Aorta (tissue), 5 donors: ENCODE results near the gene CFAP251. TPM values are rescaled to one million over a fixed set of nuclear protein-coding genes. Genes with fewer than 3 reads are reported as not detected.
"Not testable (repeated sequence)": the region's sequence is repeated elsewhere in the genome, so short reads cannot be mapped to it uniquely, and the experiment has no call there.

ENCODE experiments used
- ATAC-seq: fragments of 200-7000 bp; cut with Tn5 transposase; one replicate; pipeline ENCODE4 v1.9.1; 2022; ENCODE audit warnings: moderate library complexity; ENCODE audit not compliant: low FRiP score
- DNase-seq, 2 donors: peaks; one replicate each; pipeline ENCODE4 v3.0.0-alpha.2; 2020
- H3K27ac ChIP-seq, 2 donors: one replicate each; pipeline ENCODE4 v1.5.1; 2013; ENCODE audit warnings: low read length in 2 of 2, mild to moderate bottlenecking in 2 of 2, moderate library complexity in 2 of 2, control low read depth in 1 of 2, inconsistent platforms in 1 of 2, low read depth in 1 of 2
- H3K27me3 ChIP-seq, 2 donors: one replicate each; pipeline ENCODE4 v1.6.1; 2013; ENCODE audit warnings: control low read depth in 1 of 2, low read length in 1 of 2, mild to moderate bottlenecking in 1 of 2, moderate library complexity in 1 of 2; ENCODE audit not compliant: insufficient read depth in 2 of 2, control insufficient read depth in 1 of 2
- H3K36me3 ChIP-seq, 2 donors: one replicate each; pipeline ENCODE4 v1.6.1; 2013; ENCODE audit warnings: control low read depth in 1 of 2, low read length in 1 of 2, mild to moderate bottlenecking in 1 of 2; ENCODE audit not compliant: insufficient read depth in 2 of 2, control insufficient read depth in 1 of 2
- H3K4me1 ChIP-seq, 2 donors: one replicate each; pipeline ENCODE4 v1.6.1; 2013; ENCODE audit warnings: low read length in 2 of 2, control low read depth in 1 of 2, mild to moderate bottlenecking in 1 of 2, moderate library complexity in 1 of 2; ENCODE audit not compliant: insufficient read depth in 2 of 2, control insufficient read depth in 1 of 2
- H3K4me3 ChIP-seq, 2 donors: one replicate each; pipeline ENCODE4 v1.5.1; 2013; ENCODE audit warnings: low read length in 2 of 2, control low read depth in 1 of 2, mild to moderate bottlenecking in 1 of 2
- H3K9me3 ChIP-seq: one replicate; pipeline ENCODE4 v1.6.1; 2013; ENCODE audit warnings: mild to moderate bottlenecking, low read length; ENCODE audit not compliant: control insufficient read depth
- WGBS, 2 donors: extraction: QIAGEN DNeasy Blood & Tissue Kit; methylation state at CpG; one replicate each; pipeline ENCODE4 v1.1.7; 2013; 5-methylcytosine and 5-hydroxymethylcytosine counted together
- intact Hi-C, 2 donors: fragments of 100-400 bp; cut with DNase I; formaldehyde crosslinking; loops; one replicate each; pipeline versions ENCODE4 v1.14.2 to v1.15.0; 2022
- polyA plus RNA-seq, 2 donors: library from polyadenylated mRNA; stranded (reverse); fragments of 200-250 nt; gene quantifications; one replicate each; pipeline ENCODE4 v1.2.3, GENCODE V29; 2013
- total RNA-seq, 2 donors: library from RNA; stranded (reverse); fragmentation: NEBNext Ultra II Directional; extraction: Animal tissue kit (Norgen Biotek cat#: 25700); gene quantifications; one replicate each; pipeline ENCODE4 v1.2.1, GENCODE V29; 2021
- donor health status: healthy with polysubstance abuse.
- donor health status: Bipolar disorder and iron deficiency.
- donor health status: DM: no; HTN: no; CAD: no.
- donor health status: DM: no; HTN: no; CAD: no.
- donor health status: DM: yes; HTN: yes; CAD: no.

Gene CFAP251
- total and polyA plus RNA-seq, 4 donors: 0.88 to 3.9 (median 2.2) TPM

GRCh38 chr12:121916719-121917118 lies 1.7 kb upstream of the CFAP251 start:
- H3K4me1 ChIP-seq: peaks cover 0 to 3% of the 10 kb centered on the region in 2 donors
- peak overlapping the region; percentile 16 to 88 for H3K27ac ChIP-seq
- DNase-seq (no peak), ATAC-seq (no peak)
- intact Hi-C loops: loop anchor here (2.0 to 10.0 kb wide), 5 partner anchors 106 to 208 kb away; partner anchors contain the start of gene BCL7A (in 1 of the 2)
- H3K9me3 ChIP-seq: no peaks in the 10 kb centered on the region
- 35 to 66% methylated on average over 7 of the region's 7 CpGs for WGBS, 2 donors
- no peak overlapping the region for H3K4me3 ChIP-seq
- H3K27me3 ChIP-seq: no peaks in the 10 kb centered on the region
- peaks cover 0 to 4% of the 10 kb centered on the region in 2 donors for H3K36me3 ChIP-seq

- peaks cover 0 to 4% of the 10 kb centered on the region in 2 donors for H3K36me3 ChIP-seq
- no peak overlapping the region for H3K27ac ChIP-seq
- H3K4me3 ChIP-seq: peak overlapping the region; percentile 1 to 46
- H3K9me3 ChIP-seq: no peaks in the 10 kb centered on the region
- DNase-seq (no peak), ATAC-seq (no peak)
- H3K27me3 ChIP-seq: no peaks in the 10 kb centered on the region
- intact Hi-C loops: loop anchor here (5.0 to 10.0 kb wide), 3 partner anchors 104 to 206 kb away; partner anchors contain the start of gene BCL7A (in 1 of the 2)
- H3K4me1 ChIP-seq: peaks cover 0 to 5% of the 10 kb centered on the region in 2 donors
- WGBS, 2 donors: 5 to 7% methylated on average over 19 to 22 of the region's 22 CpGs
Observed at GRCh38 chr12:121918679-121919038, 267 bp downstream of the CFAP251 start.

- intact Hi-C loops: no loop called here
- WGBS, 2 donors: 85 to 90% methylated on average over 2 of the region's 2 CpGs
- DNase-seq: no peak
Observed at GRCh38 chr12:121921066-121921465, 2.7 kb downstream of the CFAP251 start.

GRCh38 chr12:121925358-121925695 lies 6.9 kb downstream of the CFAP251 start:
- intact Hi-C loops: no loop called here
- 42 to 63% methylated on average over 7 of the region's 7 CpGs for WGBS, 2 donors
- DNase-seq (no peak), ATAC-seq (no peak)
- Histone ChIP-seq H3K9me3 (no peaks in the 10 kb centered on the region), H3K36me3 (no peaks in the 10 kb centered on the region), H3K27ac (no peak overlapping the region), H3K27me3 (no peaks in the 10 kb centered on the region), H3K4me1 (peaks cover 2 to 3% of the 10 kb centered on the region in 2 donors), H3K4me3 (no peak overlapping the region)

More at GRCh38 chr12:121921066-121921465, 2.7 kb downstream of the CFAP251 start:
- Histone ChIP-seq H3K9me3 (no peaks in the 10 kb centered on the region), H3K36me3 (peaks cover 0 to 3% of the 10 kb centered on the region in 2 donors), H3K4me3 (no peak overlapping the region), H3K27ac (no peak overlapping the region), H3K4me1 (peaks cover 3 to 5% of the 10 kb centered on the region in 2 donors), H3K27me3 (no peaks in the 10 kb centered on the region)
- no peak for ATAC-seq

DNA sequence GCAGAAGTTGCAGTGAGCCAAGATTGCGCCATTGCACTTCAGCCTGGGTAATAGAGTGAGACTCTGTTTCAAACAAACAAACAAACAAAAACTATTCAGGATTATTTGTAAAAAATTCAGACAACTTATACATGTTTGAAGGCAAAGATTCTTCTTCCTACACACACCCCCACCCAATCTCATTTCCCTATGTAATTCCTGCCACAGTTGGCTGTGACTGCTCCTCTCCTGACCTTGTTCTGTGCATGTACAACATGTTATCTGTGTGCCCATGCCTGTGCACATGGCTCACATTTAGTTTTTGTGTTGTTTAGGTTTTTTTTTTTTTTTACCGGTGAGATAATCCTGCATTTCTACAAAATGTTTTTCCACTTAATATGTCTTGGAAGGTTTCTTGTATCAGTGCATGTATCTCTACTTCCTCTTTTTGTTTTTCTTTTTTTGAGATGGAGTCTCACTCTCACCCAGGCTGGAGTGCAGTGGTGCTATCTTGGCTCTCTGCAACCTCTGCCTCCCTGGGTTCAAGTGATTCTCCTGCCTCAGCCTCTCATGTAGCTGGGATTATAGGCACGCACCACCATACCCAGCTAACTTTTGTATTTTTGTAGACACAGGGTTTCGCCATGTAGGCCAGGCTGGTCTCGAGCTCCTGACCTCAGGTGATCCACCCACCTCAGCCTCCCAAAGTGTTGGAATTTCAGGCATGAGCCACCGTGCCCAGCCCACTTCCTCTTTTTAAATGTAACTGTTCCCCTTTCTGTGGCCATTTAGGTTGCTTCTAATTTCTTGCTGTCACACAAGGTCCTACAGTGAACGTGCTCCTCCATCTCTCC lies 8.7 kb downstream of the CFAP251 start:
- Histone ChIP-seq H3K4me1 (peaks cover 2 to 3% of the 10 kb centered on the region in 2 donors), H3K4me3 (no peak overlapping the region), H3K27me3 (no peaks in the 10 kb centered on the region), H3K27ac (no peak overlapping the region), H3K9me3 (no peaks in the 10 kb centered on the region), H3K36me3 (no peaks in the 10 kb centered on the region)
- intact Hi-C loops: no loop called here
- DNase-seq (no peak), ATAC-seq (no peak)
- WGBS, 2 donors: 77 to 81% methylated on average over 7 of the region's 7 CpGs

- intact Hi-C loops: no loop called here
- Histone ChIP-seq H3K4me1 (peaks cover 2 to 3% of the 10 kb centered on the region in 2 donors), H3K9me3 (no peaks in the 10 kb centered on the region), H3K27me3 (no peaks in the 10 kb centered on the region), H3K27ac (no peak overlapping the region), H3K36me3 (peaks cover 0 to 3% of the 10 kb centered on the region in 2 donors), H3K4me3 (no peak overlapping the region)
- ATAC-seq (no peak), DNase-seq (no peak)
- 57 to 64% methylated on average over 5 of the region's 5 CpGs for WGBS, 2 donors
Observed at GRCh38 chr12:121927813-121928212, 9.4 kb downstream of the CFAP251 start.

- 98% methylated on average over 7 of the region's 7 CpGs for WGBS, 2 donors
- DNase-seq, H3K27ac ChIP-seq, intact Hi-C loops, H3K4me3 ChIP-seq, H3K36me3 ChIP-seq, H3K4me1 ChIP-seq, H3K27me3 ChIP-seq, ATAC-seq, H3K9me3 ChIP-seq: not testable (repeated sequence)
Observed at GRCh38 chr12:121929545-121929944, 11.2 kb downstream of the CFAP251 start.

GRCh38 chr12:121930862-121931261 lies 12.5 kb downstream of the CFAP251 start:
- Histone ChIP-seq H3K9me3 (no peaks in the 10 kb centered on the region), H3K27ac (no peak overlapping the region), H3K4me3 (no peak overlapping the region), H3K4me1 (no peaks in the 10 kb centered on the region), H3K36me3 (peaks cover 0 to 3% of the 10 kb centered on the region in 2 donors), H3K27me3 (no peaks in the 10 kb centered on the region)
- no peak for ATAC-seq
- WGBS, 2 donors: 89 to 91% methylated on average over 4 of the region's 4 CpGs
- intact Hi-C loops: no loop called here
- no peak for DNase-seq

- no peak overlapping the region for H3K27ac ChIP-seq
- H3K4me3 ChIP-seq: no peak overlapping the region
- no peak for DNase-seq
- H3K27me3 ChIP-seq: no peaks in the 10 kb centered on the region
- WGBS, 2 donors: 97 to 98% methylated on average over 3 of the region's 3 CpGs
- intact Hi-C loops: no loop called here
- no peaks in the 10 kb centered on the region for H3K4me1 ChIP-seq
- no peak for ATAC-seq
- H3K9me3 ChIP-seq: no peaks in the 10 kb centered on the region
- H3K36me3 ChIP-seq: peaks cover 0 to 3% of the 10 kb centered on the region in 2 donors
Observed at GRCh38 chr12:121932176-121932536, 13.8 kb downstream of the CFAP251 start.
